CD4-positive, alpha-beta T cell treated with Interleukin-15 for 4 hours (primary cell): ENCODE measurements around the gene DPPA4.
"Not testable (repeated sequence)": the region's sequence is repeated elsewhere in the genome, so short reads cannot be mapped to it uniquely, and the experiment has no call there.

ENCODE experiments used
- DNase-seq: peaks from one replicate; pipeline ENCODE4 v3.0.0-alpha.2; 2020; ENCODE audit warnings: low spot score

DPPA4 gene

DNA sequence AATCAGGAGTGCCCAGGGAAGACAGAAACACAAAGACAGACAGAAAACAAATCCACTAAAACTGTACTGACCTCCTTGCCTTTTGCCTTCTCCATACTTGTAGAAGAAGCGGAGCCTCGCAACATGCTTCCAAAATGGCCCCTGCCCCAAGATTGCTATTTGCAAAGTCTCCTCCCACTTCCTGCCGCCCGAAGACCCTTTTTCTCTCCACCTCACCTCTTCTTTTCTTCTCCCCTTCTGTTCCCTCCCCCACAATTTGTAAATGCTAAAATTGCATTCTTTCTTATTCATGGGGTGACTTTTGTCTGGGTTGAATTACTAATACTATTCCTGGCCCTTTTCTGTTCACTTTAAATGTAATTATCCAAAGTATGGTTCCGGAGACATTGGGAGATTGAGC is at the start of gene DPPA4:
Gene DPPA4, minus strand, starts transcription at position 154 of the 400 bp plus-strand sequence. Its CDS starts 29 bp downstream, at position 125.
- DNase-seq = no peak

GRCh38 chr3:109385442-109386318 is 48.3 kb upstream of the DPPA4 start:
- DNase-seq = no peak

GRCh38 chr3:109384164-109384563 is 46.8 kb upstream of the DPPA4 start:
- no peak for DNase-seq

DNA sequence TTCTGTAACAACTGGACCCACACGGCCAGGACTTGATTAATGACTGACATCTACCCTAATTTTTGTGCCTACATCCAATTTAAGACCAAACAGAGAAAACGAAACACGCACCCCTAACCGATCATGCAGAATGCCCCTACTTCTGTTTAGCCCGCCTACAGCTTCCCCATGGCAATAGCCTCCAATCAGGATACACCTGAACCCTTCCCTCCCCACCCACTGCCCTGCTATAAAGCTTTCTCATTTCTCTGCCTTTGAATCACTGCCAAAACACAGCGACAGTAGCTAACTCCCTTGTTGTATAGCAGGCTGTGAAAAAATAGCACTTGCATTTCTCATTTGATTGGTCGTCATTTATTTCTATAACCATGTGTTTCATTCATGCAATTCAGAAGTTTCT is 45.2 kb upstream of the DPPA4 start:
- no peak for DNase-seq

DNA sequence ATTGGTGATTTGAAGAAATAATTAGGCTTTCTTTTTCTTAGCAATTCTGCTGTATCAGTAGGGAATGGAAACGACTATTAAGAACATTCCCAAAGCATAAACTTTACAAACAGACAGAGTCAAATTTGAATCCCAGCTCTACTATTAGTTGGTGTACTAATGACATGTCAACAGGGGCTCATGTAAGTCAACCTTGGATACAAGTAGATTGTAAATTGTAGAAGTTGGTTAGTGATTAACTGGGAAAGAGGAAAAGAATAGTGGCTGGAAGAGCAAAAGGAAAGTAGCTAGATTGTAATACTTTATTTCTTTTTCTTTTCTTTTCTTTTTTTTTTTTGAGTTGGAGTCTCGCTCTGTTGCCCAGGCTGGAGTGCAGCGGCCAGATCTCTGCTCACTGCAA is 38.6 kb upstream of the DPPA4 start:
- no peak for DNase-seq

DNA sequence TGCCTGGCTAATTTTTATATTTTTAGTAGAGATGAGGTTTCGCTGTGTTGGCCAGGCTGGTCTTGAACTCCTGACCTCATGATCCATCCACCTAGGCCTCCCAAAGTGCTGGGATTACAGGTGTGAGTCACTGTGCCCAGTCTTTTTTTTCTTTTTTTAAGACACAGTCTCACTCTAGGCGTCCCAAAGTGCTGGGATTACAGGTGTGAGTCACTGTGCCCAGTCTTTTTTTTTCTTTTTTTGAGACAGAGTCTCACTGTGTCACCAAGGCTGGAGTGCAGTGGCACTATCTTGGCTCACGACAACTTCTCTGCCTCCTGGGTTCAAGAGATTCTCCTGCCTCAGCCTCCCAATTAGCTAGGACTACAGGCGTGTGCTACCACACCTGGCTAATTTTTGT is 37.1 kb upstream of the DPPA4 start:
- DNase-seq = not testable (repeated sequence)

DNA sequence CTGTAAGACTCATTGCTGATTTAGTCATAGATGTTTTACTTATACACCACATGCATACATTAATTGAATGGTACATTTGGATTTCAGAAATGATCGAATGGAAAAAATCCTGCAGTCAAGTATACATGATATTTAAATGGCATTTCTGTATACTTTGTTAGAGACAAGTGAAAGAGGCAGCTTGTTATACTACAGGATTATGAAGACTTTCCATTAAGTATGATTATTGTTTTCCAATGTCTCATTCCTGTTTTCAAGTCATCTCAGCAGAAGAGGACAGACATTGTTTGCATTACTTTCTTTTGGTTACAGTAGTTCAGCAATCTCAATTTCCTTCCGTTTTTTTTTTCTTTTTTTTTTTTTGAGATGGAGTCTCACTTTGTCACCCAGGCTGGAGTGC is 36.6 kb upstream of the DPPA4 start:
- no peak for DNase-seq

DNA sequence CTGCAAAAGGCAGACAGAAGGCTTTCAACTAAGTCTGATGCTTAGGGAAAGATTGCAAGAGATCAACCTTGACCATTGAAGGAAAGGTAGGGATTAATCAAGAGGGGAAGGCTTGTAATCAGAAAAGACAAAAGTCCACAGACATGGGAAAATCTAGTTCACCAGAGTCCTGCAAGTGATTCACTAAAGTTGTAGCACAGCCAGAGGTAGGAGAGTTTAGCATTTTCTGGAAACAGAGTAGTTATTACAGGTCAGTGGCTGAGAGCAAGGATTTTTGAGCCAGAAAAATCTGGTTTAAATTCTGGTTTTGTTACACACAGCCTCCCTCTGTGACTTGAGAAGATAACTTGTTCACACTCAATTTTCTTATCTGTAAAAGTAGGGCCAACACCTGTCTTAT is 35.3 kb upstream of the DPPA4 start:
- no peak for DNase-seq

GRCh38 chr3:109369510-109369909 is 32.2 kb upstream of the DPPA4 start:
- no peak for DNase-seq

GRCh38 chr3:109364088-109364487 is 26.7 kb upstream of the DPPA4 start:
- DNase-seq = no peak

DNA sequence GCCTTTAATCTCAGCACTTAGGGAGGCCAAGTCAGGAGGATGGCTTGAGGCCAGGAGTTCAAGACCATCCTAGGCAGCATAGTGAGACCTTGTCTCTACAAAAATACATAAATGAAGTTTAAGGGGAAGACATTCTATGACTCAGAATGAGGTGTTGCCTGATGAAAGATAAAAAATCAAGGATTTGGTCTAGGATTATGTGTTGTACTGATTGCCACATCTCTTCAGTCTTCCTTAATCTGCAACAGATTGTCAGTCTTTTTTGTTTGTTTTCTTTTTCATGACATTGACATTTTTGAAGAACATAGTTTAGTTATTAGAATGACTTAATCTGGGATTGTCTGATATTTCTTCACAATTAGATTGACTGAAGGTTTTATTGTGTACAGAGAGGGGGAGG is 26.3 kb upstream of the DPPA4 start:
- no peak for DNase-seq

DNA sequence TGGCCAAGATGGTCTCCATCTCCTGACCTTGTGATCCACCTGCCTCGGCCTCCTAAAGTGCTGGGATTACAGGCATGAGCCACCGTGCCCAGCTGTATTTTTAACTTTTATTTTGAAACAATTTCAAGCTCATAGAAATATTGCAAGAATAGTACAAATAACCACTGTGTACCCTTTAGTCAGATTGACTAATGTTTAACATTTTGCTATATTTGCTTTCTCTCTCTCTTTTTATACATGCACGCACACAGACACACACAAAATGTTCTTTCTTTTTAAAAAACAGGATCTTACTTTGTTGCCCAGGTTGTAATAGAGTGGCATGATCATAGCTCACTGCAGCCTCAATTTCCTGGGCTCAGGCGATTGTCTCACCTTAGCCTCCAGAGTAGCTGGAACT is 25.5 kb upstream of the DPPA4 start:
- no peak for DNase-seq

DNA sequence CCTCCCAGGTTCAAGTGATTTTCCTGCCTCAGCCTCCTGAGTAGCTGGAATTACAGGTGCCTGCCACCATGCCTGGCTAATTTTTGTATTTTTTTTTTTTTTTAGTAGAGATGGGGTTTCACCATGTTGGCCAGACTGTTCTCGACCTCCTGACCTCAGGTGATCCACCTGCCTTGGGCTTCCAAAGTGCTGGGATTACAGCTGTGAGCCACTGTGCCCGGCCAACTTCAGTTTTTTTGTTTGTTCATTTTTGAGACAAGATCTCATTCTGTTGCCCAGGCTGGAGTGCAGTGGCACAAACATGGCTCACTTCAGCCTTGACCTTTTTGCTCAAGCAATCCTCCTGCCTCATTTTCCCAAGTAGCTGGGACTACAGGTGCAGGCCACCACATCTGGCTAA is 21.5 kb upstream of the DPPA4 start:
- DNase-seq = not testable (repeated sequence)

- no peak for DNase-seq
Measured at GRCh38 chr3:109356442-109357155, 19.3 kb upstream of the DPPA4 start.

GRCh38 chr3:109355625-109356441 is 18.5 kb upstream of the DPPA4 start:
- no peak for DNase-seq

GRCh38 chr3:109353057-109353456 is 15.7 kb upstream of the DPPA4 start:
- DNase-seq = no peak

- DNase-seq = no peak
Measured at GRCh38 chr3:109351231-109351630, 13.9 kb upstream of the DPPA4 start.

GRCh38 chr3:109346770-109347295 is 9.5 kb upstream of the DPPA4 start:
- DNase-seq = no peak

- no peak for DNase-seq
Measured at GRCh38 chr3:109346099-109346498, 8.8 kb upstream of the DPPA4 start.

GRCh38 chr3:109339714-109340648 is 2.6 kb upstream of the DPPA4 start:
- DNase-seq = no peak

DNA sequence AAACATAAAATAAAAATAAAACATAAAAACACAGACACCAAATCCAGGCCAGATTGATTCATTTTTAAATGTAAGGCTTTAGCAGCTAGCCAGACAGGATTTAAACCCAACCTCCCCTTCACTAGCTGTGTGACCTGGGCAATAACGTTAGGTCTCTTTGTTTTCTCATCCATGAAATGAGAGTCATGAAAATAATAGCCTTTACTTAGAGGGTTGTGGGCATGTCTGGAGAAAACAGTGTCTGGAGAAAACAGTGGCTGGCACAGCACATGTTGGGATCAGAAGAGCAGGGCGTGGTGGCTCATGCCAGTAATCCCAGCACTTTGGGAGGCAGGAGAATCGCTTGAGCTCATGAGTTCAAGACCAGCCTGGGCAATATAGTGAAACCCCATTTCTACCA is 1.9 kb upstream of the DPPA4 start:
- no peak for DNase-seq
